ENCODE results near the gene LAPTM5.
"Not testable (repeated sequence)": the region's sequence is repeated elsewhere in the genome, so short reads cannot be mapped to it uniquely, and the experiment has no call there.

Gene LAPTM5

GRCh38 chr1:30768830-30769718 lies 11.5 kb upstream of the LAPTM5 start:
- DNase-seq, result no peak

DNA sequence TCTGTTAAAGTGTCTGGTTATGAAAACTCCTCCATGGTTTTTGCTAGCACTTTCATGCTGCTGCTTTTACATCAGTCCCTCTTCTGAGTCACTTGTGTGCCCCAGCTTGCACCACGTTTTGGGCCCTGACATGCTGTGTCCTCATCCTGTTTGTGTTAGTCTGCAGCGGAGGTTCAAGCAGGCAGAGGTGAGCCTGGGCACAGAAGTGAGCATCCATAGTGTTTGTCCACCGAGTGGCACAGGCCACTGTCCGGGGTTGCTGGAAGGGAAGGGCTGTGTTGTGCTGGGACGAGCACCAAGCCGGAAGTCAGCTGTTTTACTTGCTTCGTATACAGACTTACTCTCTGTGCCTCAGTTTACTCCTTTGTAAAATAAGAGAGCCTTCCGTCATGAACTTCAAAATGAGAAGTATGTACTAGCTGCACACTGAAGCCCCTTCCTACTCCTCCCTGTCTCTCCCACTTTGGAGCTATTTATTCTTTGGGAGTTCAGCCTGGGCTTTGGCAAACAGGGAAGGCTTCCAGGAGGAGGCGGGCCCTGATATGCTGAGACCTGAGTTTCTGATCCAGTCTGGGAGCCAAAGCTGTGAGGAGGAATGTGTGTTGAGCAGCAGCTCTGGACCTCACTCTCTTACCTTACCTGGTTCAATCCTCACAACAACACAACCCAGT lies 10.7 kb upstream of the LAPTM5 start:
- DNase-seq, result no peak

DNA sequence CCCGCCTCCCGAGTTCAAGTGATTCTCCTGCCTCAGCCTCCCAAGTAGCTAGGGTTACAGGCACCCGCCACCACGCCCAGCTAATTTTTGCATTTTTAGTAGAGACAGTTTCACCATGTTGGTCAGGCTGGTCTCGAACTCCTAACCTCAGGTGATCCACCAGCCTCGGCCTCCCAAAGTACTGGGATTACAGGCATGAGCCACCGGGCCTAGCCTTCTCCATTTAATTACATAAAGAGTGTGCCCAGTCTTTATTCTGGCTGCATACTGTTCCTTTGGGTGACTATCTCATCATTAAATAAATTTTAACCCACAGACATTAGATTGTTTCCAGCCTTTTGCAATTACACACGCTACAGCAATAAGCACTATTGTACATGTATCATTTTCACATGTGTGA lies 9.4 kb upstream of the LAPTM5 start:
- not testable (repeated sequence) for DNase-seq

DNA sequence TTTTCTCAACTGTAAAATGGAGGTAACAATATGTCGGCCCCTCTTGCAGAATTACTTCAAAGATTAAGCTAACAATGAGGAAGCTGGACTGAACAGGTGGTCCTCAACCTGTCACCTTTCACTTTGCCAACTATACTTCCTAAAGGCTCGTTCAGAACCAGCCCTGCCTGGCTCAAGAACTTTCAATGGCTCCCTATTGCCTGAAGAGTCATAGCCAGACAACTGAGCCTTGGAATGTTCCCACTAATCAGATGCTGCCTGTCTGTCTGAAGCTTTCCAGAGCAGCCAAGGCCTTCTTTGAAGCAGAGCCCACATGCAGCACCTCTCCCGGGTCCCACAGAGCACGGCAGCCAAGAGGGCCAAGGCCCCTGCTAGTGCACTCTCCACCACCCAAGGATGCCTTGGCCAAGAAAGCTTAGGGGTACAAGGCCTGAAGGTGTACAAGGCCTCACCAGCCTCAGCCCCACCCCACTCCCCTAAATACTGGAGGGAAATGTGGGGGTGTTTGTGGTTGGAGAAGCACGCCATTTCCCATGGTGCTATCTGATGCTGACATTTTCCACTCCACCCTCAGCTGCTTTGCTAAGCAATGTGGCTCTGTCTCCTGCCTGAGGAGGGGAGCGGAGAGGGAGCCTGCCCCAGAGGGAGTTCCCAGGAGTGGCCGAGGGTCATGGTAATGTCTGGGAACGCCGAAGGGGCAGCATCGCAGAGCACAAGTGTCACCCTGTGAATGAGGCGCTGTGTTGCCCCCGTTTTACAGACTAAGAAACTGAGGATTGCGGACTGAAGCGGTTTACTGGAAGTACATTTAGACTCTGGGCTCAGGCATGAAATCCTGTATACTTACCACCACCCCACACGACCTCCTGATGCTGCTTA lies 8.2 kb upstream of the LAPTM5 start:
- no peak for DNase-seq

DNA sequence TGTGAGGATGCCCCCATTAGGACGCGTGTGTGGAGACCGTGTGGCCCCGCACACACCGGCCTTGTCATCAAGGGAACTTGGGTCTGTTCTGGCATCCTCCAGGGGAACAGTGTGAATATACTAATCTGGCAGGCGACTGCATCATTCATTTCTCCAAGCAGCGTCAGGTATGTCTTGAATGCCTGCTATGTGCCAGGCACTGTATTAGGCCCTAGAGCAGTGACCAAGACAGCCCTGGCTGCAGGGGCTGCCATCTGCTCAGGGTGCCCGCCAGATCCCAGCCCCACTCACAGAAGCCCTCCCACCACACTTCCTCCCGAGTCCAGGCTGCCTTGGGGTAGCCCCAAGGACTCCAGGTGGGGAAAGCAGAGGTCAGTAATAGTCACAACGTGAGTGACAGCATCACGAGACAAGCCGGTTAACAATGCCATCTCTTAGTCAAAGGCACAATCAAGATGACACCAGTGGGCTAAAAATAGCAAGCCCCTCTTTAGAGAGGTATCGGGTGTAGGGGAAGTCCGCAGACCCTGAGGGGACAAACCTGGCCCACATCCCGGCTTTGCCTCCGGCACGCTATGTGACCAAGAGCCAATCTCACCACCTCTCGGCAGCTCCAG lies 7.5 kb upstream of the LAPTM5 start:
- no peak for DNase-seq

GRCh38 chr1:30764396-30764795 lies 6.8 kb upstream of the LAPTM5 start:
- DNase-seq, result no peak

DNA sequence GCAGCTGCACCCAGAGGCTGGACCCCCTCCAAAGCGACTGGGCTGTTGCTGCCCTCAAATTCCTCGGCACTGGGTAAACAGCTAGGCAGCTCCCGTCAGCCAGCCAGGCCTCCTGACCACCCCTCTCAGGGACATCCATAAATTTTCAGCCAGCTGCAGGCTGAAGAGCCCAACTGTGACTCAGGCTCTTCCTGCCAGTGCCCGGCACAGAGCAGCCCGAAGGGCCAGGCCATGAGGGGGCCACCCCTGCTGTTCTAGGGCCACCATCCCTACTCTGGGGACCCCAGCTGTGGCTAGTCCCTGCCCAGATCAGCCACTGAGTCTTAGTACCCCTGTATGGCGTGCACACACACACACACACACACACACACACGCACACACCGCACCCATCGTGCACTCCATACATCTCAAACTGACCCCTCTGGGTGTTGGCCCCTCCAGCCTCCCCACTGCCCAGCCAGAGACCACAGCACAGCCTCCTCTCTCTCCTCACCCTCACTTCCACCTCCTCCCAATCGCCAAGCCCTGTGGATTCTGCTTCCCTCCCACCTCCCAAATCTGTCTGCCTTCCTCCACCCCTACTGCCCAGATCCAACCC lies 6.2 kb upstream of the LAPTM5 start:
- peak; percentile 60 for DNase-seq

DNA sequence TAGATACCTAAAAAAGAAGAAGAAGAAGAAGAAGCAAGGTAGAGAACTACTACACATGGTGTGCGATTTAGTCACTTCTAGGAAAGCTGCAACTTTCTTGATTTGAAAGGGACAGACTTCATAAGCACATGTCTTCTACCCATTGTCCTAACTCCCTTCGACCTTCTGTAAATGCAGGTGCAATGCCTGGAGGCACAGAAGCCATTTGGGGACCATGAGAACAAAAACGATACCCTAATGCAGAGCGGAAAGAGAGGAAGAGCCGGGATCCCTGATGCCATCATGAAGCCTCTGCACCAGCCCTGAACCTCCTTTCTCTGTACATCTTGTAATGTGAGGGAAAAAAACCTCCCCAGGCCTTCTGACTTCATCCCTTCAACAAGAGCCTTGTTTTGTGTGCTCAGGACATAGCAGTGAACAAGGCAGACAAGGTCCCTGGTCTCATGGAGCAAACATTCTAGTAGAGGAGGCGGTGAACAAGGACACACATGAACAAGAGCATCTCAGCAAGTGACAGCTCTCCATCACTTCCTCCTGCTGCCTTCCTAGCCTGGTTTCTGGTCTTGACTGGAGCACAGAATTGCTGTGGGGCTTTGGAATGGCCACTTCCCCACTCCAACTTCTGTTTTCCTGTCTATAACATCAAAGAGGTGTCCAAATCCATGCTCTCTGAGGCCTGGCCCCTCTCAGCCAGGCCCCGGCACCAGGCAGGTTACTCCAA lies 5.5 kb upstream of the LAPTM5 start:
- no peak for DNase-seq

GRCh38 chr1:30762152-30762929 lies 4.8 kb upstream of the LAPTM5 start:
- DNase-seq, result no peak

- peak; percentile 36 for DNase-seq
These were observed 4.0 kb upstream of the LAPTM5 start for GRCh38 chr1:30761381-30762151.

DNA sequence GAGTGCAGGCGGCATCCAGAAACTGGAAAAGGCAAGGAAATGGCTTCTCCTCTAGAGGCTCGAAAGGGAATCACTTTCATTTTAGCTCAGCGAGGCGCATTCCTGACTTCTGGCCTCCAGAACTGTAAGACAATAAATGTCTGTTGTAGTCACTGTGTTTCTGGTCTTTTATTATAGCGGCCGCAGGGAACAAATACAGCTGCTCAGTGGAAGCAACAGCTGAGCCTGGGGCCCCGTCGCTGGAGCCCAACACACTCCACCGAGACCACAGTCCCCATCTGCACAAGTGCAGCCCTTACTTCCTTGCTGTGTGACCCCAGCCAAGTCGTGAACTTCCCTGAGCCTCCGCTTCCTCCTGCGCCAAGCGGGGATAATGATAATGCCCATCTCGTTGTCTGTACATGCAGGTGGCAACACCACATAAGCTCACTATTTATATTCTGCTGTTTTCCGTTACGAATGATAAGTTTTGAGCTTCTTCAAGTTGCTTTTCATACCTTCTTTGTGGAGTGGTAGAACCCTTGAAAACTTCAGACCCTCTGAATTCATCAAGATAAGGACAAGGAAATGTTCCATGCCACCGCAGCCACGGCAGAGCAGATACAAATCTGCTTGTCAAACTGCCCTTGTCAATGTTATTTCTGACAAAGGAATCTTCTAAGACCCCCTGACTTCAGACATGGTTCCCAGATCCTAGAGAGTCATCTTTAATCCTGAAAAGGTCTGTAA lies 3.2 kb upstream of the LAPTM5 start:
- peak; percentile 39 for DNase-seq

GRCh38 chr1:30759718-30760281 lies 2.2 kb upstream of the LAPTM5 start:
- no peak for DNase-seq

GRCh38 chr1:30758785-30759380 lies 1.3 kb upstream of the LAPTM5 start:
- no peak for DNase-seq

DNA sequence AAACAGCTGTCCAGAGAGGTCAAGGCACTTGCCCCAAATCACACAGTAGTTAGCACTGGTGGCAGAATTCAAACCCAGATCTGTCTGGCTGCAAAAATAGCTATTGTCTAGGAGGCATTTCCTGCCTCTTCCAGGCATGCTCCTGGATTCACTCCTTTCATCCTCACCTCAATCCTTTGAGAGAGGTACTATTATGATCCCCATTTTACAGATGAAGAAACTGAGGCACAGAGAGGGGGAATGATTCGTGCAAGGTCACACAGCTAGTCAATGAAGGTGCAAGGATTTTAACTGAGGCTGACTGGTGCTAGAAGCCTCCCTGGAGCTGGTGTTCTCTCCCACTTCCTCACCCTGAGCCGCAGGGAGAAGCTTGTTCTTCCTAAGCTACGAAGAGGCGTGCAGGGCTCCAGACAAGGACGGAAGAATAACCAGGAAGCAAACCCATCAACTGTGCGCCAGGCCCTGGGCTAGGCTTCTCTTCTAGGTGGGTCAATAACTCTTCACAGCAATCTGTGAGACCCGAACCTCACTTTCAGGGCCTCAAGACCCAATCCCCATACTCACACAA lies 631 bp upstream of the LAPTM5 start:
- no peak for DNase-seq

- peak; percentile 50 for DNase-seq
These were observed 826 bp downstream of the LAPTM5 start for GRCh38 chr1:30756545-30757351.

DNA sequence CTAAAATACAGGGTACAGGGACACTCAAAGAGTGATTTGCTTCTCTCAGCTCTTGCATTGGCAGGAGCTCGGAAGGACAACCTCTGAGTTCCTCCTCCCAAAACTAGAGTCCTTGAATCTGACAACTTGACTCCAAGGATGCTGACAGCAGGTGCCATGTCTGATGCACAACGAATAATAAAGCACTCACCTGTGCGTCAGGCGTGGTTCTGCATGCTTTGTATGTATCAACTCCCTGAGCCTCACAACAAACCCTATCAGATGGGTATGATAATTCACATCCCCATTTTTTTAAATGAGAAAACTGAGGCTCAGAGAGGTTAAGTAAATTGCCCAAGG lies 1.4 kb downstream of the LAPTM5 start:
- no peak for DNase-seq

GRCh38 chr1:30755746-30756145 lies 1.8 kb downstream of the LAPTM5 start:
- DNase-seq, result no peak

Data from midbrain (tissue), 1 donor.